SK-N-MC (cell line): ENCODE results near the gene POLR2F.
"Not testable (repeated sequence)": the region's sequence is repeated elsewhere in the genome, so short reads cannot be mapped to it uniquely, and the experiment has no call there.

Source experiments
- DNase-seq: peaks from one replicate; pipeline ENCODE4 v3.0.0-alpha.2; 2011; ENCODE audit warnings: low read depth, low spot score
- H3K27ac ChIP-seq: fragments of 200-600 bp; sonication (generic); 2 replicates; pipeline ENCODE4 v1.5.1; 2016; ENCODE audit warnings: mixed run types
- H3K36me3 ChIP-seq: fragments of 200-600 bp; sonication (generic); 2 replicates; pipeline ENCODE4 v1.6.1; 2017; ENCODE audit warnings: antibody characterized with exemption, low read length, mixed read lengths; ENCODE audit not compliant: insufficient read depth
- H3K4me3 ChIP-seq: fragments of 200-600 bp; sonication (generic); 2 replicates; pipeline ENCODE4 v1.5.1; 2016
- H3K9ac ChIP-seq: fragments of 200-600 bp; sonication (generic); 2 replicates; pipeline ENCODE4 v1.8.0; 2017; ENCODE audit warnings: mixed run types, mixed read lengths; ENCODE audit not compliant: insufficient read length
- H3K9me3 ChIP-seq: fragments of 200-600 bp; sonication (generic); 2 replicates; pipeline ENCODE4 v1.6.1; 2017; ENCODE audit warnings: low read depth, mild to moderate bottlenecking, antibody characterized with exemption, low read length, moderate library complexity, mixed read lengths
- EZH2 ChIP-seq: fragments of 200-600 bp; sonication (generic); IDR thresholded peaks from one replicate; pipeline ENCODE4 v1.6.1; 2017; ENCODE audit warnings: antibody characterized with exemption
- FOXP2 ChIP-seq: optimal IDR thresholded peaks from 2 replicates; pipeline ENCODE3; 2011; ENCODE audit warnings: mild to moderate bottlenecking, moderate library complexity; ENCODE audit not compliant: insufficient read depth; ENCODE audit errors: extremely low read length, control extremely low read depth
- POLR2AphosphoS5 ChIP-seq: IDR thresholded peaks from 2 replicates; pipeline ENCODE4 v1.6.1; 2012; ENCODE audit warnings: mild to moderate bottlenecking, low read depth, low read length, borderline replicate concordance

POLR2F gene

GRCh38 chr22:37940698-37941376 lies 12.7 kb upstream of the POLR2F start:
- H3K36me3 ChIP-seq: peaks cover 21% of the 10 kb centered on the region; the same call in 1 of the 2 replicates
- TF ChIP-seq POLR2AphosphoS5: no peak
- no peak for TF ChIP-seq EZH2
- TF ChIP-seq FOXP2: no peak

GRCh38 chr22:37942133-37942532 lies 11.4 kb upstream of the POLR2F start:
- H3K36me3 ChIP-seq: peaks cover 18% of the 10 kb centered on the region; the same call in 1 of the 2 replicates
- H3K27ac ChIP-seq: no peak overlapping the region
- no peak overlapping the region for H3K9ac ChIP-seq
- no peak for DNase-seq
- TF ChIP-seq EZH2: no peak
- no peak for TF ChIP-seq FOXP2
- TF ChIP-seq POLR2AphosphoS5: no peak
- H3K9me3 ChIP-seq: no peaks in the 10 kb centered on the region
- H3K4me3 ChIP-seq: no peak overlapping the region

More at GRCh38 chr22:37940698-37941376, 12.7 kb upstream of the POLR2F start:
- DNase-seq: no peak
- Histone ChIP-seq H3K9me3 (no peaks in the 10 kb centered on the region), H3K4me3 (no peak overlapping the region), H3K9ac (no peak overlapping the region), H3K27ac (no peak overlapping the region)

GRCh38 chr22:37943136-37943824 lies 10.2 kb upstream of the POLR2F start:
- Histone ChIP-seq H3K9me3 (no peaks in the 10 kb centered on the region), H3K9ac (no peak overlapping the region), H3K4me3 (no peak overlapping the region), H3K27ac (no peak overlapping the region), H3K36me3 (peaks cover 14% of the 10 kb centered on the region; the same call in 1 of the 2 replicates)
- TF ChIP-seq POLR2AphosphoS5 (no peak), FOXP2 (no peak), EZH2 (no peak)
- no peak for DNase-seq

GRCh38 chr22:37943825-37944198 lies 9.7 kb upstream of the POLR2F start:
- no peaks in the 10 kb centered on the region for H3K9me3 ChIP-seq
- no peak overlapping the region for H3K9ac ChIP-seq
- TF ChIP-seq POLR2AphosphoS5 (no peak), FOXP2 (no peak), EZH2 (no peak)
- no peak overlapping the region for H3K4me3 ChIP-seq
- DNase-seq: no peak
- no peak overlapping the region for H3K27ac ChIP-seq
- peaks cover 14% of the 10 kb centered on the region; the same call in 1 of the 2 replicates for H3K36me3 ChIP-seq

GRCh38 chr22:37944423-37944822 lies 9.1 kb upstream of the POLR2F start:
- H3K36me3 ChIP-seq, H3K9me3 ChIP-seq, H3K27ac ChIP-seq, H3K4me3 ChIP-seq, DNase-seq, H3K9ac ChIP-seq: not testable (repeated sequence)

- H3K9ac ChIP-seq, H3K27ac ChIP-seq: not testable (repeated sequence)
Observed at GRCh38 chr22:37947142-37947795, 6.2 kb upstream of the POLR2F start.

GRCh38 chr22:37951305-37951704 lies 2.2 kb upstream of the POLR2F start:
- no peak overlapping the region for H3K9ac ChIP-seq
- H3K36me3 ChIP-seq: no peaks in the 10 kb centered on the region
- no peak for DNase-seq
- TF ChIP-seq EZH2 (no peak), POLR2AphosphoS5 (no peak), FOXP2 (no peak)
- H3K9me3 ChIP-seq: no peaks in the 10 kb centered on the region
- H3K4me3 ChIP-seq: no peak overlapping the region
- H3K27ac ChIP-seq: no peak overlapping the region

More at GRCh38 chr22:37947142-37947795, 6.2 kb upstream of the POLR2F start:
- H3K36me3 ChIP-seq, DNase-seq, H3K4me3 ChIP-seq, H3K9me3 ChIP-seq: not testable (repeated sequence)

GRCh38 chr22:37952629-37953028 lies 870 bp upstream of the POLR2F start:
- Histone ChIP-seq H3K4me3 (peak overlapping the region; percentile 100), H3K36me3 (peaks cover 12% of the 10 kb centered on the region)
- H3K27ac ChIP-seq, H3K9me3 ChIP-seq, H3K9ac ChIP-seq, DNase-seq: not testable (repeated sequence)

- no peak overlapping the region for H3K27ac ChIP-seq
- H3K36me3 ChIP-seq: peaks cover 16% of the 10 kb centered on the region
- H3K4me3 ChIP-seq: peak overlapping the region; percentile 100
- no peak for TF ChIP-seq FOXP2
- no peak for TF ChIP-seq POLR2AphosphoS5
- TF ChIP-seq EZH2: no peak
- DNase-seq: no peak
- H3K9me3 ChIP-seq: no peaks in the 10 kb centered on the region
- H3K9ac ChIP-seq: peak overlapping the region; percentile 96
Observed at GRCh38 chr22:37953062-37953436, 450 bp upstream of the POLR2F start.
